Muscle of leg (tissue), 11 donors: ENCODE data around the gene CBY1. TPM values are rescaled to one million over a fixed set of nuclear protein-coding genes. Genes with fewer than 3 reads are reported as not detected.
A peak's percentile ranks its signal among the peaks of the same experiment; 100 is the strongest.

Source experiments
- DNase-seq: peaks from one replicate; pipeline ENCODE4 v3.0.0; 2013
- H3K27ac ChIP-seq: one replicate; pipeline ENCODE4 v1.5.1; 2013; ENCODE audit warnings: mild to moderate bottlenecking, low read length, control low read depth
- H3K27me3 ChIP-seq: one replicate; pipeline ENCODE4 v1.6.1; 2013; ENCODE audit warnings: low read length; ENCODE audit not compliant: control insufficient read depth, insufficient read depth
- H3K36me3 ChIP-seq: one replicate; pipeline ENCODE4 v1.6.1; 2013; ENCODE audit warnings: low read length; ENCODE audit not compliant: control insufficient read depth, insufficient read depth
- H3K4me1 ChIP-seq: one replicate; pipeline ENCODE4 v1.6.1; 2013; ENCODE audit warnings: low read length; ENCODE audit not compliant: control insufficient read depth, insufficient read depth
- H3K4me3 ChIP-seq: one replicate; pipeline ENCODE4 v1.5.1; 2013; ENCODE audit warnings: low read length, control low read depth
- H3K9me3 ChIP-seq: replicated peaks from 2 replicates; pipeline ENCODE4 v1.6.1; 2013; ENCODE audit warnings: low read depth, low read length; ENCODE audit not compliant: control insufficient read depth
- WGBS: methylation state at CpG from one replicate; pipeline ENCODE4 v1.1.5; 2013; ENCODE audit warnings: missing lambda C conversion rate; ENCODE audit not compliant: insufficient coverage; 5-methylcytosine and 5-hydroxymethylcytosine counted together
- polyA plus RNA-seq, 8 donors: library from polyadenylated mRNA; unstranded; fragments of 120-200 nt; gene quantifications; one replicate each; pipeline versions ENCODE4 v1.2.1 to v1.2.3, GENCODE V29; 2013; ENCODE audit warnings: inconsistent platforms in 1 of 8, low replicate concordance in 1 of 8; ENCODE audit not compliant: insufficient read length in 8 of 8, insufficient read depth in 1 of 8
- total RNA-seq: library from RNA; stranded (reverse); fragments of 120-200 nt; gene quantifications from one replicate; pipeline ENCODE4 v1.2.4, GENCODE V29; 2013

Gene CBY1
- total and polyA plus RNA-seq, 9 donors: 19.8 to 43.7 (median 35.2) TPM

GRCh38 chr22:38681582-38682335, 25.3 kb downstream of the CBY1 start, which contains the start of gene TOMM22:
TOMM22 (plus strand) TSS chr22:38681957; CDS start chr22:38681979, 22 bp downstream.
- Histone ChIP-seq H3K4me1 (peaks cover 12% of the 10 kb centered on the region), H3K36me3 (peaks cover 35% of the 10 kb centered on the region), H3K27ac (peak within 1 kb of the TSS; percentile 44), H3K9me3 (no peaks in the 10 kb centered on the region), H3K4me3 (peak within 1 kb of the TSS; percentile 98), H3K27me3 (no peaks in the 10 kb centered on the region)
- WGBS: 0% methylated on average over 60 of the region's 60 CpGs
- peak; percentile 95 for DNase-seq

DNA sequence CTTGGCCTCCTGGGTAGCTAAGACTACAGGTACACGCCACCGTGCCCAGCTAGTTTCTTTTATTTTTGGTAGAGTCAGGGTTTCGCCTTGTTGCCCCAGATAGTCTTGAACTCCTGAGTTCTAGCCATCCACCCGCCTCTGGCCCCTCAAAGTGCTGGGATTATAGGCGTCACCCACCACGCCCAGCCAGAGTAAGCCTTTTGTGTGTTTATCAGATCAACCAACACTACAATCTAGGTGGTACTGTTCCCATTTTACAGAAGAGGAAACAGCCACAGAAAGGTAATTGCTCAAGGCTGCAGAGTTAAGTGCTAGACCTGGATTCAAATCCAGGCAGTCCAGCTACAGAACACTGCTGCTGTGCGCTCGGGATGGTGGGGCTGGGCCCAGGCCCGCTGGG, 28.5 kb downstream of the CBY1 start:
- Histone ChIP-seq H3K4me3 (no peak overlapping the region), H3K27ac (no peak overlapping the region), H3K4me1 (peaks cover 12% of the 10 kb centered on the region), H3K36me3 (peaks cover 60% of the 10 kb centered on the region), H3K27me3 (no peaks in the 10 kb centered on the region), H3K9me3 (no peaks in the 10 kb centered on the region)
- DNase-seq: no peak
- 94% methylated on average over 6 of the region's 9 CpGs for WGBS

- H3K9me3 ChIP-seq: no peaks in the 10 kb centered on the region
- no peak for DNase-seq
- no peak overlapping the region for H3K4me3 ChIP-seq
- H3K27ac ChIP-seq: no peak overlapping the region
- peaks cover 12% of the 10 kb centered on the region for H3K4me1 ChIP-seq
- no peaks in the 10 kb centered on the region for H3K27me3 ChIP-seq
- peaks cover 65% of the 10 kb centered on the region for H3K36me3 ChIP-seq
- WGBS: no CpG with 5 or more reads among the region's 1 CpG
Measured at GRCh38 chr22:38685761-38686160, 29.3 kb downstream of the CBY1 start.

DNA sequence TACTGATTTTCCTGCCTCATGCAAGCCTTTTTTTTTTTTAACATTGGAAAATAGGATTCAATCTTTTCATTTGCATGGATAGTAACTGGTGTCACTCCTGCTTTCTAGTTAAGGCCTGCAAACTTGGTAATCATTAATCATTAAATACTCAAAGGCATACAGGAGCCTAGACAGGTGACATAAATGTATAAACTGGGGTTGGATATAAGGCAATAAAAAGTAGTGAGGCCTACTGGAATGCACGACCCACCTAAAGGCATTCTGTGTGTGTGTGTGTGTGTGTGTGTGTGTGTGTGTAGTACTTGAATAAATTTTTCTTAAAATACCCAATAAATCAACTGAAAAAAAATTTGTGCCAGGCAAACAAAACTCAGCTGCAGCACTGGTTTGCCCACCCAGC, 33.2 kb downstream of the CBY1 start:
- no peak for DNase-seq
- Histone ChIP-seq H3K9me3 (no peaks in the 10 kb centered on the region), H3K27me3 (no peaks in the 10 kb centered on the region), H3K4me1 (no peaks in the 10 kb centered on the region), H3K36me3 (peaks cover 73% of the 10 kb centered on the region), H3K27ac (no peak overlapping the region), H3K4me3 (no peak overlapping the region)
- WGBS: no CpG with 5 or more reads among the region's 1 CpG

GRCh38 chr22:38694049-38694448, 37.6 kb downstream of the CBY1 start:
- 80% methylated on average over 1 of the region's 2 CpGs for WGBS
- no peaks in the 10 kb centered on the region for H3K27me3 ChIP-seq
- H3K9me3 ChIP-seq: no peaks in the 10 kb centered on the region

DNA sequence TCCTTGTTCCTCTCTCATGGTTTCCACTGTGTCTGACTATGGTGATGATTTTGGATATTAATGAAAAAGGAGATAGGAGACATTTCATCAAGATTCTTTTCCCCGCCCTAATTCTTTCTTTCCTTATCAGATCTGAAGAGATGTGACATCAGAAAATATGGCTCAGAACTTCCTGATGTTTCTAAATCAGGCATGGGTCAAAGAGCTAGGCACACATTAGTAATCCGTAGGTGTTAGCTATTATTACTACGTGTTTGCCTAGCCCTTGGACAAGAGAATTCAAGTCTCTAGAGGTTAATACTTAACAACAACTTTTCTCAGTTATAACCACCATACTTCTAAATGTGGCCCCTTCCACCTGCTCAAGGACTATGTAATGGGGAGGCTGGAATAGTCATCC, 38.5 kb downstream of the CBY1 start:
- H3K9me3 ChIP-seq: no peaks in the 10 kb centered on the region
- peaks cover 27% of the 10 kb centered on the region for H3K4me1 ChIP-seq
- no peak for DNase-seq
- no peak overlapping the region for H3K4me3 ChIP-seq
- peaks cover 64% of the 10 kb centered on the region for H3K36me3 ChIP-seq
- H3K27me3 ChIP-seq: no peaks in the 10 kb centered on the region
- 100% methylated on average over 1 of the region's 3 CpGs for WGBS
- no peak overlapping the region for H3K27ac ChIP-seq

More at GRCh38 chr22:38694049-38694448, 37.6 kb downstream of the CBY1 start:
- Histone ChIP-seq H3K27ac (no peak overlapping the region), H3K4me3 (no peak overlapping the region), H3K4me1 (peaks cover 18% of the 10 kb centered on the region), H3K36me3 (peaks cover 68% of the 10 kb centered on the region)
- no peak for DNase-seq

DNA sequence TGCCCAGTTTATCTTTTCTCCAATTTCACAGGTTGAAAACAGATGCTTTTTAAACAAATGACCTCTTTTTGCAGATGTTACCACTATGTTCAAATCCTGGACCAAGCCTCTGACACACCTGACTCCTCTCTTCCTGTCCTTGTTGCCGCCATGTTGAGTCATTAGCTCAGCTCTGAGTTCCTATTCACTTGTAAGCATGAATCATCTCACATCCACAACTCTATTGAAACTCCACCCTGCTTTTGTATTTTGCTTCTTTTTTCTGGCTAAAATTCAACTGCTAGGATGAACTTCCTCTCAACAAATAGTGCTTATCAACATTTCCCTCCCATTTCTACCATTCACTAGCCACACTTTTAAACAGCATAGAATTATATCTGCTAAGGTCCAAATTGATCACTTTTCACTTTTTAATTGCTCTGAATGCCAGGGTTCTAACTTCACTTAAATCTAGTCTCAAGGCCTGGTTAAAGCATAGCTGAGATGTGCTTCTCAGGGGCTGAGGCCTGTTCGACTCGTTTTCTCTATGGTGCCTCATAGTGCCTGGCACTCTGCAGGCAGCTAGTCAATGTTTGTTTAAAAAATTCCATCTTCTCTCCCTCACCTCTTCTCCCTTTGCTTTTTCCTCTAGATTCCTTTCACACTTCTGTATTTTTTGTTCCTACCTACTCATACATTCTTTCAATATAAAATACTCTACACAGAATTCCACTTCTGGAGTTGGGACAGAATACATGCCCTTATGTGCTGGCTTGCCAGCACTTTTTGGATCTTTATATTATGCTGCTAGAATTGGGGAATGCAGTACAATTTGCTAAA, 40.4 kb downstream of the CBY1 start:
- 67% methylated on average over 3 of the region's 3 CpGs for WGBS
- Histone ChIP-seq H3K36me3 (peaks cover 49% of the 10 kb centered on the region), H3K9me3 (no peaks in the 10 kb centered on the region), H3K27me3 (no peaks in the 10 kb centered on the region), H3K27ac (peak overlapping the region; percentile 69), H3K4me1 (peaks cover 32% of the 10 kb centered on the region), H3K4me3 (no peak overlapping the region)
- no peak for DNase-seq

DNA sequence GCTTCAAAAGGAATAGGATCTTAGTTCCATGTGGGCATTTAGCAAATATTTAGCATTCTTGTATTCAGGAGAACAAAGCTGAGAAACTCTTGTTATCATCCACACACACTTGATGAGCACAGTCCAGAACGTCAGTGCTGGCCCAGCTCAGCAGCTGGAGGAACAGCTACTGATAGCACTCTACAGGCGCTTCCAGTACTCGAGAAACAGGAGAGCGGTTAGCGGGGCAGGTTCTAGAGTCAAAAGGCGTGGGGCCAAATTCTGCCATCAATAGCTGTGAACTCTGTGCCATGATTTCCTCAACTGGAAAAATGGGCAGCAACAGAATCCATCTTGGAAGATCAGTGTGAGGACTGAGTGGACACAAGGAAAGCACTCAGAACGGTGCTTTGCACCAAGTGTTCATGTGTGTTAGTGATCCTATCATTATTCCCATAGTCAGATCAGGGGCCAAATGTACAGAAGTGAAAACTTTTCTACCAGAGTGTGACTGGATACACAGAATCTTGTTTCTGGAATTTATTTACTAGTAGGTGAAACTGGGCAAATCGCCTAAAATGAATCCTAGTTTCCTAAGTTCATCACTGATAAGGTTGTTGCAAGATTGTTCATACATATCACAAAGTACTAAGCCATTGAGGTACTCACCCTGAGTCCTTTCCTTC, 41.1 kb downstream of the CBY1 start:
- Histone ChIP-seq H3K27ac (peak overlapping the region; percentile 69), H3K9me3 (no peaks in the 10 kb centered on the region), H3K27me3 (no peaks in the 10 kb centered on the region), H3K4me3 (no peak overlapping the region), H3K36me3 (peaks cover 45% of the 10 kb centered on the region), H3K4me1 (peaks cover 32% of the 10 kb centered on the region)
- no peak for DNase-seq
- WGBS: 78% methylated on average over 6 of the region's 8 CpGs

DNA sequence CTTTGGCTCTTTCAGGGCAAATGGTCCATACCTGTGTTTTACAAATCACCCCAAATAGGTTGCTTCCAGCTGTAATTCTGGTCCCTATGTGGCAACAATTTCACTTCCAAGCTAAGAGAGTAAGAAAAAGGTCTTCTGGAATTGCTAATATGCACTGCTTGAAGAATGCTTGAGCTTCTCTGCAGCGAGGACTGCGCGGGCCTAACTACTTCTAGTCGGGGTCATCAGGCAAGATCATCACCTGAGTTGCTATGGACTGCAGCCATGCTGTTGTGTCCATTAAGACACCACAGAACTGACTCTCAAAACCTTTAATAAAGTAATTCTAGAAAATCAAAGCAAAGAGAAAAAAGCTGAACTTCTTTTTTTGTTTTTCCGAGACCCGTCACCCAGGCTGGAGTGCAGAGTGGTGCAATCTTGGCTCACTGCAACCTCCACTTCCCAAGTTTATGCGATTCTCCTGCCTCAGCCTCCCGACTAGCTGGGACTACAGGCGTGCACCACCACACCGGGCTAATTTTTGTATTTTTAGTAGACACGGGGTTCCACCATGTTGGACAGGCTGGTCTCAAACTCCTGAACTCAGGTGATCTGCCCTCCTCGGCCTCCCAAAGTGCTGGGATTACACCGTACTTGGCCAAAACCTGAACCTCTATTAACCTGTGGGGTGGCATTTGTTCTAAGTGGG, 42.1 kb downstream of the CBY1 start:
- Histone ChIP-seq H3K4me1 (peaks cover 32% of the 10 kb centered on the region), H3K27ac (no peak overlapping the region)
- WGBS: 88% methylated on average over 9 of the region's 13 CpGs

More for the DNA sequence above, 42.1 kb downstream of the CBY1 start:
- H3K36me3 ChIP-seq: peaks cover 43% of the 10 kb centered on the region
- H3K9me3 ChIP-seq: no peaks in the 10 kb centered on the region
- DNase-seq: no peak
- no peak overlapping the region for H3K4me3 ChIP-seq
- no peaks in the 10 kb centered on the region for H3K27me3 ChIP-seq
